Liver (tissue), 3 donors: Measurements from ENCODE around the gene ATP11A.

ENCODE experiments used
- EGR1 ChIP-seq, 2 donors: IDR thresholded peaks; 2 replicates each; pipeline ENCODE4 v1.6.1; 2016 to 2018; ENCODE audit warnings: antibody characterized with exemption in 2 of 2, low read depth in 2 of 2
- GABPA ChIP-seq, 2 donors: IDR thresholded peaks in 1 of 2; conservative IDR thresholded peaks in 1 of 2; 2 replicates each; pipeline ENCODE4 v1.6.1; 2016; ENCODE audit warnings: antibody characterized with exemption in 2 of 2, mild to moderate bottlenecking in 1 of 2, moderate library complexity in 1 of 2
- HNF4A ChIP-seq, 2 donors: conservative IDR thresholded peaks; 2 replicates each; pipeline ENCODE4 v1.6.1; 2016; ENCODE audit warnings: antibody characterized with exemption in 2 of 2, mild to moderate bottlenecking in 2 of 2
- JUND ChIP-seq, 2 donors: IDR thresholded peaks; 2 replicates each; pipeline ENCODE4 v1.6.1; 2016; ENCODE audit warnings: antibody characterized with exemption in 2 of 2
- RAD21 ChIP-seq, 2 donors: IDR thresholded peaks; 2 replicates each; pipeline ENCODE4 v1.6.1; 2016; ENCODE audit warnings: antibody characterized with exemption in 2 of 2, mild to moderate bottlenecking in 2 of 2
- SP1 ChIP-seq: IDR thresholded peaks from 2 replicates; pipeline ENCODE4 v1.6.1; 2018; ENCODE audit warnings: antibody characterized with exemption, mild to moderate bottlenecking
- TAF1 ChIP-seq: conservative IDR thresholded peaks from 2 replicates; pipeline ENCODE4 v1.6.1; 2016; ENCODE audit warnings: antibody characterized with exemption, mild to moderate bottlenecking
- YY1 ChIP-seq: IDR thresholded peaks from 2 replicates; pipeline ENCODE4 v1.6.1; 2016; ENCODE audit warnings: antibody characterized with exemption, mild to moderate bottlenecking
- ZBTB33 ChIP-seq: IDR thresholded peaks from 2 replicates; pipeline ENCODE4 v1.6.1; 2016; ENCODE audit warnings: antibody characterized with exemption
- TF ChIP-seq, protein P1 (sequence below): fragments of 150-350 bp; IDR thresholded peaks from 2 replicates; pipeline ENCODE4 v1.5.1; 2017; ENCODE audit warnings: improper control_type of control experiment, low read depth, low read length; ENCODE audit not compliant: missing input control
- TF ChIP-seq, protein P2 (sequence below): IDR thresholded peaks from 2 replicates; pipeline ENCODE4 v1.6.1; 2016; ENCODE audit warnings: antibody characterized with exemption
- donor health status: healthy.
- donor health status: healthy.

DNA sequence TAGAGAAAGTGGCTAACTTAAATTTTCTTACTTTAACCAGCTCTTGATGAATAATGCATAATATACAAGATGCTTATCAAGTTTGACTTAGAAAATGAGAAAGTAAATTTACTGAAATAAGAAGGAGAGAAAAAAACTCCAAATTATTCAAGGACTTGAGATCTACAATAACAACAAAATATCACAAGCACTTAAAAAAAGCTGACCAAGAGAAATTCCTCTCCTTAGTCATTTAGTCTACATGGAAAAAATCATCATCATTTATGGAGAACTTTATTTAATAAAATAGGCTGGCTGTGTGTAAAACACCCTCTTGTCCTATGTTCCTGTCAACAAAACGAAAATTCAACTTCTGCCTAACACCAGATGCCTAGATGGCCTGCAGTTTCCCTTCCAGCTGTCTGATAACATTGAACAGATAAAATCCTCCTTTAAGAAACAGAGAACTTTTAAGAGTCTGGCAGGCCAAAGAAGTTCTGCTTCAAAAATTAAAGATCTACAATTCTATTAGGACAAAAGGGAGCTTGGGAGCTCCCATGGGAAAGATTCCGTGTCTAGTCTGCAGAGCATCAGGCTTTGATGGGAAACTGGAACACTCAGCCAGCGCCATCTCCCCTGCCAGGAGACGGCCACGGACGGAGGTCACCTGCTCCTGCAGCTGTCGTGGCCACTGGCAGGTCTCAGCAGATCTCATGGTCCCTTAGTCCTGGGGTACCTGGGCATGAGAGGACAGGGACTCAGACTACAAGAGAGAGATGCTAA lies 37.9 kb upstream of the ATP11A start:
- TF ChIP-seq, protein P1, sequence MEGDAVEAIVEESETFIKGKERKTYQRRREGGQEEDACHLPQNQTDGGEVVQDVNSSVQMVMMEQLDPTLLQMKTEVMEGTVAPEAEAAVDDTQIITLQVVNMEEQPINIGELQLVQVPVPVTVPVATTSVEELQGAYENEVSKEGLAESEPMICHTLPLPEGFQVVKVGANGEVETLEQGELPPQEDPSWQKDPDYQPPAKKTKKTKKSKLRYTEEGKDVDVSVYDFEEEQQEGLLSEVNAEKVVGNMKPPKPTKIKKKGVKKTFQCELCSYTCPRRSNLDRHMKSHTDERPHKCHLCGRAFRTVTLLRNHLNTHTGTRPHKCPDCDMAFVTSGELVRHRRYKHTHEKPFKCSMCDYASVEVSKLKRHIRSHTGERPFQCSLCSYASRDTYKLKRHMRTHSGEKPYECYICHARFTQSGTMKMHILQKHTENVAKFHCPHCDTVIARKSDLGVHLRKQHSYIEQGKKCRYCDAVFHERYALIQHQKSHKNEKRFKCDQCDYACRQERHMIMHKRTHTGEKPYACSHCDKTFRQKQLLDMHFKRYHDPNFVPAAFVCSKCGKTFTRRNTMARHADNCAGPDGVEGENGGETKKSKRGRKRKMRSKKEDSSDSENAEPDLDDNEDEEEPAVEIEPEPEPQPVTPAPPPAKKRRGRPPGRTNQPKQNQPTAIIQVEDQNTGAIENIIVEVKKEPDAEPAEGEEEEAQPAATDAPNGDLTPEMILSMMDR = no peak
- TF ChIP-seq EGR1 (IDR thresholded peaks at IDR 0.05; ENCODE audit: low read depth in 2 of 2) = no peak
- TF ChIP-seq JUND (IDR thresholded peaks at IDR 0.05) = no peak
- TF ChIP-seq GABPA (IDR thresholded peaks at IDR 0.05 in 1 of 2, conservative IDR thresholded peaks at IDR 0.05 in 1 of 2) = no peak
- TF ChIP-seq TAF1 = no peak
- TF ChIP-seq SP1 = no peak
- TF ChIP-seq RAD21 (IDR thresholded peaks at IDR 0.05) = no peak
- no peak for TF ChIP-seq HNF4A (conservative IDR thresholded peaks at IDR 0.05)
- TF ChIP-seq YY1 = no peak
- no peak for TF ChIP-seq ZBTB33
- TF ChIP-seq, protein P2, sequence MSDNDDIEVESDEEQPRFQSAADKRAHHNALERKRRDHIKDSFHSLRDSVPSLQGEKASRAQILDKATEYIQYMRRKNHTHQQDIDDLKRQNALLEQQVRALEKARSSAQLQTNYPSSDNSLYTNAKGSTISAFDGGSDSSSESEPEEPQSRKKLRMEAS = no peak
